ENCODE measurements around the gene CAMTA1.

CAMTA1 gene

DNA sequence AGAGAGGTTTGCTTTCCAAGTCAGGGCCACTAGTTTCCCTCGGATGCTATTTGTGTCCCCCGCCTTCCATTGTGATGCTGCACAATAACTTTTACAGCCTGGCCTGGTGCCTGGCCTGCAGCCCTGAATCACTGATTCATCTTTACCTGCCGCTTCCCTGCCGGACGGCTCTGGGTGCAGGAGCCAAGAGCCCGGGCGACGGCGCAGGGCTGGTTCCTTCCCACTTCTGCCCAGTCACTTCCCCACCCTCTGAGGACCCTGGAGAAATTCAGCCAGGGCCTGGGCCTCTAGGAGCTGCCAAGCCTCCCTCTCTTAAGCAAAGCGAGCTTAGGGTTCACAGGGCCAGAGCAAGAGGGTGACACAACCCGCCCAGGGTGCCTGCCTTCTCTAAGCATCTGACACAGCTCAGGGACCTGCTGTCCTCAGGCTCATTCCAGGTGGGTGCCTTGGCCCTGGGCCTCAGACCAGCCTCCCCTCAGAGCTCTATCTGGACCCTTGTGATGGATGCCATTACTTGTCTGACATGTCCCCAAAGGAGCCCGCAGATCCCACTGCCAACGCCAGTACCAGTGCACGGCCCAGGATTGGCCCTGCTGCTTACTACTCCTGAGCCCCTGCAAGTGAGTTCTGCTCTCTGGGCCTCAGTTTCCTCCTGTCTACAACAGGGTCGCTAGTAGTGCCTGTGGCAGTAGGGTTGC lies 604.8 kb downstream of the CAMTA1 start:
- no peak overlapping the region for H3K27ac ChIP-seq (ENCODE audit: low read depth, low read length)
- TF ChIP-seq EZH2phosphoT487 (conservative IDR thresholded peaks at IDR 0.05; ENCODE audit: low read length), result no peak
- TF ChIP-seq, protein P1, sequence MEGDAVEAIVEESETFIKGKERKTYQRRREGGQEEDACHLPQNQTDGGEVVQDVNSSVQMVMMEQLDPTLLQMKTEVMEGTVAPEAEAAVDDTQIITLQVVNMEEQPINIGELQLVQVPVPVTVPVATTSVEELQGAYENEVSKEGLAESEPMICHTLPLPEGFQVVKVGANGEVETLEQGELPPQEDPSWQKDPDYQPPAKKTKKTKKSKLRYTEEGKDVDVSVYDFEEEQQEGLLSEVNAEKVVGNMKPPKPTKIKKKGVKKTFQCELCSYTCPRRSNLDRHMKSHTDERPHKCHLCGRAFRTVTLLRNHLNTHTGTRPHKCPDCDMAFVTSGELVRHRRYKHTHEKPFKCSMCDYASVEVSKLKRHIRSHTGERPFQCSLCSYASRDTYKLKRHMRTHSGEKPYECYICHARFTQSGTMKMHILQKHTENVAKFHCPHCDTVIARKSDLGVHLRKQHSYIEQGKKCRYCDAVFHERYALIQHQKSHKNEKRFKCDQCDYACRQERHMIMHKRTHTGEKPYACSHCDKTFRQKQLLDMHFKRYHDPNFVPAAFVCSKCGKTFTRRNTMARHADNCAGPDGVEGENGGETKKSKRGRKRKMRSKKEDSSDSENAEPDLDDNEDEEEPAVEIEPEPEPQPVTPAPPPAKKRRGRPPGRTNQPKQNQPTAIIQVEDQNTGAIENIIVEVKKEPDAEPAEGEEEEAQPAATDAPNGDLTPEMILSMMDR (IDR thresholded peaks at IDR 0.05; ENCODE audit: insufficient read depth, low read length, poor library complexity, severe bottlenecking), result no peak

GRCh38 chr1:7390604-7391000 lies 605.3 kb downstream of the CAMTA1 start:
- no peaks in the 10 kb centered on the region for H3K79me2 ChIP-seq (ENCODE audit: insufficient read depth, low read length)
- no peak overlapping the region for H3K9ac ChIP-seq (ENCODE audit: low read length)
- H4K20me1 ChIP-seq (ENCODE audit: low read depth, low read length), result no peaks in the 10 kb centered on the region
- TF ChIP-seq, protein P1 (IDR thresholded peaks at IDR 0.05; ENCODE audit: insufficient read depth, low read length, poor library complexity, severe bottlenecking), result no peak
- no peak for TF ChIP-seq EZH2phosphoT487 (conservative IDR thresholded peaks at IDR 0.05; ENCODE audit: low read length)
- no peak overlapping the region for H3K27ac ChIP-seq (ENCODE audit: low read depth, low read length)
- H3K9me3 ChIP-seq (ENCODE audit: insufficient read depth, low read length), result no peaks in the 10 kb centered on the region
- H3K36me3 ChIP-seq (ENCODE audit: low read length), result no peaks in the 10 kb centered on the region
- H3K27me3 ChIP-seq (ENCODE audit: low read length), result no peaks in the 10 kb centered on the region; the same call in 1 of the 2 replicates
- H2AFZ ChIP-seq (ENCODE audit: low read depth, low read length, severe bottlenecking), result no peak overlapping the region
- H3K4me2 ChIP-seq (ENCODE audit: low read depth, low read length, poor library complexity, severe bottlenecking), result no peak overlapping the region
- no peak overlapping the region for H3K4me3 ChIP-seq (ENCODE audit: insufficient read depth, low read length, poor library complexity, severe bottlenecking)
- H3F3A ChIP-seq (ENCODE audit: insufficient read depth), result no peaks in the 10 kb centered on the region
- H3K9me2 ChIP-seq (replicated peaks; ENCODE audit: insufficient read depth, low read length), result no peaks in the 10 kb centered on the region

More for the DNA sequence above, 604.8 kb downstream of the CAMTA1 start:
- Histone ChIP-seq H3K4me3 (ENCODE audit: insufficient read depth, low read length, poor library complexity, severe bottlenecking) (no peak overlapping the region), H4K20me1 (ENCODE audit: low read depth, low read length) (no peaks in the 10 kb centered on the region), H3K27me3 (ENCODE audit: low read length) (no peaks in the 10 kb centered on the region), H3K9ac (ENCODE audit: low read length) (no peak overlapping the region), H3K9me2 (replicated peaks; ENCODE audit: insufficient read depth, low read length) (no peaks in the 10 kb centered on the region), H3K9me3 (ENCODE audit: insufficient read depth, low read length) (no peaks in the 10 kb centered on the region), H3F3A (ENCODE audit: insufficient read depth) (no peaks in the 10 kb centered on the region), H3K36me3 (ENCODE audit: low read length) (no peaks in the 10 kb centered on the region), H2AFZ (ENCODE audit: low read depth, low read length, severe bottlenecking) (no peak overlapping the region), H3K79me2 (ENCODE audit: insufficient read depth, low read length) (no peaks in the 10 kb centered on the region), H3K4me2 (ENCODE audit: low read depth, low read length, poor library complexity, severe bottlenecking) (no peak overlapping the region)

- H3K4me2 ChIP-seq (ENCODE audit: low read depth, low read length, poor library complexity, severe bottlenecking), result no peak overlapping the region
- H3K9me2 ChIP-seq (replicated peaks; ENCODE audit: insufficient read depth, low read length), result no peaks in the 10 kb centered on the region
- no peak overlapping the region for H3K9ac ChIP-seq (ENCODE audit: low read length)
- H3K4me3 ChIP-seq (ENCODE audit: insufficient read depth, low read length, poor library complexity, severe bottlenecking), result no peak overlapping the region
- H4K20me1 ChIP-seq (ENCODE audit: low read depth, low read length), result no peaks in the 10 kb centered on the region
- H3K27ac ChIP-seq (ENCODE audit: low read depth, low read length), result no peak overlapping the region
- no peak overlapping the region for H2AFZ ChIP-seq (ENCODE audit: low read depth, low read length, severe bottlenecking)
- H3K27me3 ChIP-seq (ENCODE audit: low read length), result no peaks in the 10 kb centered on the region; the same call in 1 of the 2 replicates
- H3F3A ChIP-seq (ENCODE audit: insufficient read depth), result no peaks in the 10 kb centered on the region
- no peaks in the 10 kb centered on the region for H3K9me3 ChIP-seq (ENCODE audit: insufficient read depth, low read length)
- H3K36me3 ChIP-seq (ENCODE audit: low read length), result no peaks in the 10 kb centered on the region
- no peak for TF ChIP-seq EZH2phosphoT487 (conservative IDR thresholded peaks at IDR 0.05; ENCODE audit: low read length)
- TF ChIP-seq, protein P1 (IDR thresholded peaks at IDR 0.05; ENCODE audit: insufficient read depth, low read length, poor library complexity, severe bottlenecking), result no peak
- H3K79me2 ChIP-seq (ENCODE audit: insufficient read depth, low read length), result no peaks in the 10 kb centered on the region
Observed at GRCh38 chr1:7393136-7393535, 607.9 kb downstream of the CAMTA1 start.

Data from SU-DHL-6 (cell line).